ENCODE data around the gene PSMG4.

The PSMG4 gene

GRCh38 chr6:3291987-3292386, 33.2 kb downstream of the PSMG4 start:
- DNase-seq = no peak

GRCh38 chr6:3292431-3293197, 33.9 kb downstream of the PSMG4 start:
- no peak for DNase-seq

GRCh38 chr6:3293271-3294155, 34.8 kb downstream of the PSMG4 start:
- no peak for DNase-seq

- DNase-seq = no peak
Observed at GRCh38 chr6:3294396-3294795, 35.6 kb downstream of the PSMG4 start.

- DNase-seq = no peak
Observed at GRCh38 chr6:3294921-3295871, 36.4 kb downstream of the PSMG4 start.

- no peak for DNase-seq
Observed at GRCh38 chr6:3296078-3296477, 37.3 kb downstream of the PSMG4 start.

- DNase-seq = no peak
Observed at GRCh38 chr6:3296537-3296936, 37.8 kb downstream of the PSMG4 start.

GRCh38 chr6:3297006-3297405, 38.3 kb downstream of the PSMG4 start:
- DNase-seq = no peak

- DNase-seq = no peak
Observed at GRCh38 chr6:3297909-3298308, 39.2 kb downstream of the PSMG4 start.

- no peak for DNase-seq
Observed at GRCh38 chr6:3299221-3299620, 40.5 kb downstream of the PSMG4 start.

- DNase-seq = no peak
Observed at GRCh38 chr6:3301506-3301905, 42.8 kb downstream of the PSMG4 start.

- no peak for DNase-seq
Observed at GRCh38 chr6:3303795-3304411, 45.2 kb downstream of the PSMG4 start.

GRCh38 chr6:3304500-3305215, 45.9 kb downstream of the PSMG4 start:
- no peak for DNase-seq

- DNase-seq = no peak
Observed at GRCh38 chr6:3305216-3305565, 46.4 kb downstream of the PSMG4 start.

GRCh38 chr6:3305831-3306230, 47.1 kb downstream of the PSMG4 start:
- DNase-seq = no peak

- no peak for DNase-seq
Observed at GRCh38 chr6:3306848-3307247, 48.1 kb downstream of the PSMG4 start.

- DNase-seq = no peak
Observed at GRCh38 chr6:3307436-3307835, 48.7 kb downstream of the PSMG4 start.

- no peak for DNase-seq
Observed at GRCh38 chr6:3308106-3308505, 49.4 kb downstream of the PSMG4 start.

- DNase-seq = peak; percentile 79 to 80
Observed at GRCh38 chr6:3309391-3310050, 50.8 kb downstream of the PSMG4 start.

- no peak for DNase-seq
Observed at GRCh38 chr6:3310051-3310448, 51.3 kb downstream of the PSMG4 start.

GRCh38 chr6:3310703-3311102, 52.0 kb downstream of the PSMG4 start:
- DNase-seq = no peak
